Stimulated activated CD4-positive, alpha-beta T cell treated with anti-CD3 and anti-CD28 coated beads, Interleukin-4, amount 100 ng/mL, for 1 hour (primary cell): ENCODE measurements around the gene EPAS1.

Source experiments
- DNase-seq: peaks from one replicate; pipeline ENCODE4 v3.0.0-alpha.2; 2020

The EPAS1 gene

GRCh38 chr2:46340740-46341420 lies 43.7 kb downstream of the EPAS1 start:
- no peak for DNase-seq

- DNase-seq = no peak
These were observed 45.5 kb downstream of the EPAS1 start for GRCh38 chr2:46342566-46343315.

GRCh38 chr2:46344706-46345105 lies 47.5 kb downstream of the EPAS1 start:
- no peak for DNase-seq

GRCh38 chr2:46345775-46346174 lies 48.6 kb downstream of the EPAS1 start:
- DNase-seq = no peak

- DNase-seq = no peak
These were observed 49.5 kb downstream of the EPAS1 start for GRCh38 chr2:46346719-46347118.

GRCh38 chr2:46347648-46348280 lies 50.6 kb downstream of the EPAS1 start:
- no peak for DNase-seq

GRCh38 chr2:46349115-46349547 lies 51.9 kb downstream of the EPAS1 start:
- no peak for DNase-seq

GRCh38 chr2:46350029-46350689 lies 53.0 kb downstream of the EPAS1 start:
- no peak for DNase-seq

GRCh38 chr2:46351098-46351749 lies 54.0 kb downstream of the EPAS1 start:
- peak; percentile 20 for DNase-seq

GRCh38 chr2:46351750-46352138 lies 54.5 kb downstream of the EPAS1 start:
- peak; percentile 67 for DNase-seq

GRCh38 chr2:46352621-46353020 lies 55.4 kb downstream of the EPAS1 start:
- no peak for DNase-seq

- no peak for DNase-seq
These were observed 56.3 kb downstream of the EPAS1 start for GRCh38 chr2:46353509-46353908.

- DNase-seq = no peak
These were observed 58.5 kb downstream of the EPAS1 start for GRCh38 chr2:46355756-46356155.

GRCh38 chr2:46356991-46357390 lies 59.8 kb downstream of the EPAS1 start:
- no peak for DNase-seq

GRCh38 chr2:46358713-46359112 lies 61.5 kb downstream of the EPAS1 start:
- no peak for DNase-seq

- DNase-seq = no peak
These were observed 63.1 kb downstream of the EPAS1 start for GRCh38 chr2:46360303-46360702.

- no peak for DNase-seq
These were observed 64.9 kb downstream of the EPAS1 start for GRCh38 chr2:46361920-46362666.

GRCh38 chr2:46362667-46363012 lies 65.4 kb downstream of the EPAS1 start:
- no peak for DNase-seq

- no peak for DNase-seq
These were observed 66.4 kb downstream of the EPAS1 start for GRCh38 chr2:46363535-46364170.

- no peak for DNase-seq
These were observed 67.7 kb downstream of the EPAS1 start for GRCh38 chr2:46364797-46365457.
